Measurements from ENCODE around the gene NGEF.

GRCh38 chr2:232831496-232831895, 181.6 kb downstream of the NGEF start:
- TF ChIP-seq SMAD4 (CRISPR knock-in tag; conservative IDR thresholded peaks at IDR 0.05), result no peak
- TF ChIP-seq PRPF4 (IDR thresholded peaks at IDR 0.05; ENCODE audit: insufficient read depth, low read depth, low read length, poor library complexity, severe bottlenecking), result no peak
- no peak for TF ChIP-seq USF1 (CRISPR knock-in tag; IDR thresholded peaks at IDR 0.05)
- TF ChIP-seq ZBTB5 (IDR thresholded peaks at IDR 0.05), result no peak
- no peak for TF ChIP-seq ZNF512 (tag; IDR thresholded peaks at IDR 0.05)
- no peak for TF ChIP-seq CTCF (IDR thresholded peaks at IDR 0.05 in 2 of 3, conservative IDR thresholded peaks at IDR 0.05 in 1 of 3; ENCODE audit: insufficient read depth in 2 of 3, low read depth in 1 of 3, low read length in 3 of 3)
- no peak for TF ChIP-seq POLR2A (conservative IDR thresholded peaks at IDR 0.05)
- TF ChIP-seq JUN (IDR thresholded peaks at IDR 0.05; ENCODE audit: borderline replicate concordance, low read depth, low read length), result no peak
- TF ChIP-seq JUN (CRISPR knock-in tag; IDR thresholded peaks at IDR 0.05; ENCODE audit: borderline replicate concordance), result no peak

All from K562 (cell line).